Fibroblast of villous mesenchyme (primary cell): ENCODE data around the gene OR10P1. TPM values are rescaled to one million over a fixed set of nuclear protein-coding genes. Genes with fewer than 3 reads are reported as not detected.
"Not testable (repeated sequence)": the region's sequence is repeated elsewhere in the genome, so short reads cannot be mapped to it uniquely, and the experiment has no call there.

ENCODE experiments used
- DNase-seq: peaks from one replicate; pipeline ENCODE4 v3.0.0-alpha.2; 2010; ENCODE audit warnings: low read depth
- H3K4me3 ChIP-seq: 2 replicates; pipeline ENCODE4 v1.5.1; 2011; ENCODE audit warnings: low read depth, mild to moderate bottlenecking, low read length
- total RNA-seq: library from RNA; depleted of rRNA; stranded (reverse); fragments of >200 nt; gene quantifications from 2 replicates; pipeline ENCODE4 v1.2.3, GENCODE V29; 2012
- TF ChIP-seq, protein P1 (sequence below): IDR thresholded peaks from 2 replicates; pipeline ENCODE4 v1.5.1; 2012; ENCODE audit warnings: low read depth, mild to moderate bottlenecking, low read length; ENCODE audit not compliant: insufficient read depth

Gene OR10P1
- total RNA-seq, 1 donor, result not detected

DNA sequence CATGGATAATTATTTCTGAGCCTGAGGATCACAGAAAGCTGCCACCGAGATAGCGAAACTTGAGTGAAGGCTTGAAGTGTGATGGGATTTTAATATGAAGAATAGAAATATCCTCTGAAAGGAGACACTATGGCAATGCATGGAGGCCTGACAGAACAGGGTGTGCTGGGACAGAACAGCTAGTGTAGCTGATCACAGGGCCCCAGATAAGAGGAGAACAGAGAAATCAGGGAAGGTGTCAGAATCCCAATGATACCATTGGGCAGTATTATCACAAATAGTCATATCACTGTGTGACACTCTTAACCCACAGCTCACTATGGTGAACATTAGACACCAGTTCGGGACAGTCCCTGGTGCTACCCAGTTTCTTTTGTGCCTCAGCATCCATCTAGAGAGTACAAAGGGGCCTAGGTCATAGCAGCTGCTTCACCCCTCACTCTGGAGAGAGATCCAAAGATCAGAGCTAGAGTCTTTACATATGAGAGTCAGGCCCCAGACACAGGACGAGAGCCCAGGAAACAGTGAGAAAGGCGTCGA is 506 bp upstream of the OR10P1 start:
- no peak overlapping the region for H3K4me3 ChIP-seq
- TF ChIP-seq, protein P1, sequence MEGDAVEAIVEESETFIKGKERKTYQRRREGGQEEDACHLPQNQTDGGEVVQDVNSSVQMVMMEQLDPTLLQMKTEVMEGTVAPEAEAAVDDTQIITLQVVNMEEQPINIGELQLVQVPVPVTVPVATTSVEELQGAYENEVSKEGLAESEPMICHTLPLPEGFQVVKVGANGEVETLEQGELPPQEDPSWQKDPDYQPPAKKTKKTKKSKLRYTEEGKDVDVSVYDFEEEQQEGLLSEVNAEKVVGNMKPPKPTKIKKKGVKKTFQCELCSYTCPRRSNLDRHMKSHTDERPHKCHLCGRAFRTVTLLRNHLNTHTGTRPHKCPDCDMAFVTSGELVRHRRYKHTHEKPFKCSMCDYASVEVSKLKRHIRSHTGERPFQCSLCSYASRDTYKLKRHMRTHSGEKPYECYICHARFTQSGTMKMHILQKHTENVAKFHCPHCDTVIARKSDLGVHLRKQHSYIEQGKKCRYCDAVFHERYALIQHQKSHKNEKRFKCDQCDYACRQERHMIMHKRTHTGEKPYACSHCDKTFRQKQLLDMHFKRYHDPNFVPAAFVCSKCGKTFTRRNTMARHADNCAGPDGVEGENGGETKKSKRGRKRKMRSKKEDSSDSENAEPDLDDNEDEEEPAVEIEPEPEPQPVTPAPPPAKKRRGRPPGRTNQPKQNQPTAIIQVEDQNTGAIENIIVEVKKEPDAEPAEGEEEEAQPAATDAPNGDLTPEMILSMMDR, result no peak
- DNase-seq, result no peak

DNA sequence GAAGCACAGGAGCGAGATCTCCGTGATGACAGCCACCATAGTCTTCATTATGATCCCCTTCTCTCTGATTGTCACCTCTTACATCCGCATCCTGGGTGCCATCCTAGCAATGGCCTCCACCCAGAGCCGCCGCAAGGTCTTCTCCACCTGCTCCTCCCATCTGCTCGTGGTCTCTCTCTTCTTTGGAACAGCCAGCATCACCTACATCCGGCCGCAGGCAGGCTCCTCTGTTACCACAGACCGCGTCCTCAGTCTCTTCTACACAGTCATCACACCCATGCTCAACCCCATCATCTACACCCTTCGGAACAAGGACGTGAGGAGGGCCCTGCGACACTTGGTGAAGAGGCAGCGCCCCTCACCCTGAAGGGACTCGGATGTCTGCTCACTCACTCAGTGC is 775 bp downstream of the OR10P1 start:
- TF ChIP-seq, protein P1, result no peak
- no peak overlapping the region for H3K4me3 ChIP-seq
- no peak for DNase-seq

DNA sequence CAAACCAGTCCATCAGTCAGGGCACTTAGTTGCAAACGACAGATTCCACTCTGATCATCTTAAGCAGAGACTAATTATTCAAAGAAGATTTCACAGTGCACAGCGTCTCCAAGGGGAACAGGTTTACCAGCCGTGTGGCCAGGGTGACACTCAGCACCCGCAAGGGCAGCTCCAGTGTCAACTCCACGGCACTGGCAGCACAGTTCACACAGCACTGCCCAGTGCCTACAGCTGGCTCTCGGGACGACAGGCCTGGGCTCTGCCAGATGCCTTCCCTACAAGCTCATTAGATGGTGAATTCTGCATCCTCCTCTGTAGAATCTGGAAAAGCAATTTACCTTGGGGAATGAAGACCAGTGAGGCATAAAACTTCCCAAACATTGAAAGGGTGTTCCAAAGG is 4.9 kb downstream of the OR10P1 start:
- H3K4me3 ChIP-seq, result no peak overlapping the region
- DNase-seq, result no peak
- TF ChIP-seq, protein P1, result no peak

DNA sequence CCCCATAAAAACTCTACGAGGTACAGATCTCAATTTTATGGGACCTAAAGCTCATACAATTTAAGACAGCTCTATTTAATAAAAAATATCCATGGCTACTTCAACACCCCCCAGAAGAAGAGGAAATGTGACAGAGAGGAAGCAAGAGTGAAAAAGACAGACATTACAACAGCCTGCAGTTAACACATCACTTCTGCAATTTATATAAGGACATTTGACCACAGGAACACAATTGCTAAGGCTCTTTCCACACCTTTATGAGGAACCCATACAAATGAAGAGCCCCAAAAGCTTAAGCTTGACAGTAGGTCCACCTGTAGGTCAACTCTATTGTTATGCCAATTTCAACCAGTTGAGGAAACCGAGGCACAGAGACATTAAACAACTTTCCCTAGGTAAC is 5.6 kb downstream of the OR10P1 start:
- no peak for DNase-seq
- TF ChIP-seq, protein P1, result no peak
- no peak overlapping the region for H3K4me3 ChIP-seq

GRCh38 chr12:55642669-55643068 is 6.0 kb downstream of the OR10P1 start:
- TF ChIP-seq, protein P1, result no peak
- no peak for DNase-seq
- H3K4me3 ChIP-seq, result no peak overlapping the region

DNA sequence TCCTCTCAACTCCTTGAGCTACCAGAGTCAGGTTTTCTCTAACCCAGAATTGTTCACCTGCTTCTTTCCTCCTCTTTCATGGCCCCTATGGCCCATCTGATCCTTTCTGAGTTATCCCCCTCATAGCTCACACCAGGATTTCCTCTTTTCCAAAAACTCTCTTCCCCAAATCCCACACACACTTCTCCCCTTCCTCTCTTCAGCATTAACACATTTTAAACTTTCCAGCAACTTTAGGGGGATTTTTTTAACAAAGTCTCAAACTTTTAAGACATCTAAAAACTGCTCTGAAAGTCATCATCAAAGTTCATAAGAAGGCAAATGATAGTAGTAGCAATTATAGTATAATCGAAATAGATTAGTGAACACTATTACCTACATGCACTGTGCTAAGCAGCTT is 7.9 kb downstream of the OR10P1 start:
- DNase-seq, result no peak
- TF ChIP-seq, protein P1, result no peak
- no peak overlapping the region for H3K4me3 ChIP-seq

GRCh38 chr12:55647027-55647426 is 10.3 kb downstream of the OR10P1 start:
- TF ChIP-seq, protein P1, result no peak
- no peak overlapping the region for H3K4me3 ChIP-seq
- no peak for DNase-seq

DNA sequence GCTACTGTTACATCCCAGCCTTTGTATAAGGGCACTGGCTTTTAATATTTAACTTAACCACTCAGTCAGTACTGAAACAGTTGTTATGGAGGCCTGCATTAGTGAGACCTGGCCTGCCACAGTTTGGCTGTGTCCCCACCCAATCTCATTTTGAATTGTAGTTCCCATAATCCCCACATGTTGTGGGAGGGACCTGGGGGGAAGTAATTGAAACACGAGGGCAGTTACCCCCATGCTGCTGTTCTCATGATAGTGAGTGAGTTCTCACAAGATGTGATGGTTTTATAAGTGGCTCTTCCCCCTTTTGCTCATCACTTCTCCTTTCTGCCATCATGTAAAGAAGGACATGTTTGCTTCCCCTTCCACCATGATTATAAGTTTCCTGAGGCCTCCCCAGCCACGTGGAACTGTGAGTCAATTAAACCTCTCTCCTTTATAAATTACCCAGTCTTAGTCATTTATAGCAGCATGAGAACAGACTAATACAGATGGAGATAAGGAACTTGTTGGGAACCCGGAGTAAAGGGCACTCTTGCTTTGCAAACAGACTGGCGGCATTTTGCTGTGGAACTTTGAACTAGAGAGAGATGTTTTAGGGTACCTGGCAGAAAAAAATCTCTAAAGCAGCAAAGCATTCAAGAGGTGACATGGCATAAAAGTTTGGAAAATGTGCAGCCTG is 14.1 kb downstream of the OR10P1 start:
- DNase-seq, H3K4me3 ChIP-seq: not testable (repeated sequence)
